Upper lobe of left lung (tissue), 6 donors: ENCODE measurements around the gene PHPT1. TPM values are rescaled to one million over a fixed set of nuclear protein-coding genes. Genes with fewer than 3 reads are reported as not detected.
A peak's percentile ranks its signal among the peaks of the same experiment; 100 is the strongest.
"Not testable (repeated sequence)": the region's sequence is repeated elsewhere in the genome, so short reads cannot be mapped to it uniquely, and the experiment has no call there.

ENCODE experiments used
- ATAC-seq, 2 donors: fragments of 200-7000 bp; cut with Tn5 transposase; one replicate each; pipeline ENCODE4 v1.9.1; 2022; ENCODE audit warnings: mild to moderate bottlenecking in 2 of 2, moderate library complexity in 2 of 2; ENCODE audit not compliant: low FRiP score in 2 of 2
- DNase-seq, 2 donors: peaks; one replicate each; pipeline ENCODE4 v3.0.0-alpha.2; 2019 to 2020
- H3K27ac ChIP-seq, 4 donors: fragments of 200-600 bp; sonication (generic); one replicate each; pipeline ENCODE4 v1.5.1; 2016 to 2019
- H3K27me3 ChIP-seq, 4 donors: fragments of 200-600 bp; sonication (generic); one replicate each; pipeline ENCODE4 v1.5.1; 2017 to 2019
- H3K36me3 ChIP-seq, 4 donors: fragments of 200-600 bp; sonication (generic); one replicate each; pipeline ENCODE4 v1.5.1; 2016 to 2019
- H3K4me1 ChIP-seq, 4 donors: fragments of 200-600 bp; sonication (generic); one replicate each; pipeline ENCODE4 v1.5.1; 2018 to 2019
- H3K4me3 ChIP-seq, 4 donors: fragments of 200-600 bp; sonication (generic); one replicate each; pipeline ENCODE4 v1.5.1; 2017 to 2019; ENCODE audit warnings: mild to moderate bottlenecking in 2 of 4, moderate library complexity in 1 of 4
- H3K9me3 ChIP-seq, 4 donors: fragments of 200-600 bp; sonication (generic); one replicate each; pipeline ENCODE4 v1.5.1; 2018 to 2019
- CTCF ChIP-seq, 6 experiments: fragments of 450-650 bp in 4 of 6; fragments of 200-600 bp in 2 of 6; sonication (generic) in 2 of 6; IDR thresholded peaks; one replicate each; pipeline ENCODE4 v1.5.1; 2016 to 2019; ENCODE audit warnings: antibody characterized with exemption in 6 of 6
- EP300 ChIP-seq, 4 donors: sonication (generic); formaldehyde crosslinking; IDR thresholded peaks; one replicate each; pipeline ENCODE4 v1.5.1; 2017; ENCODE audit warnings: antibody characterized with exemption in 4 of 4, control low read depth in 2 of 4
- POLR2A ChIP-seq, 4 donors: fragments of 450-650 bp; IDR thresholded peaks; one replicate each; pipeline ENCODE4 v1.5.1; 2016 to 2017; ENCODE audit warnings: antibody characterized with exemption in 4 of 4, mild to moderate bottlenecking in 2 of 4
- POLR2AphosphoS5 ChIP-seq, 2 donors: sonication (generic); formaldehyde crosslinking; IDR thresholded peaks; one replicate each; pipeline ENCODE4 v1.5.1; 2017; ENCODE audit warnings: antibody characterized with exemption in 2 of 2
- WGBS, 2 donors: methylation state at CpG; one replicate each; pipeline ENCODE4 v1.1.5; 2017 to 2018; 5-methylcytosine and 5-hydroxymethylcytosine counted together
- total RNA-seq, 6 donors: library from RNA; depleted of rRNA in 4 of 6; stranded (reverse); fragments of >200 nt in 4 of 6; gene quantifications; one replicate each; pipeline versions ENCODE4 v1.1.0 to v1.2.1, GENCODE V29; 2016 to 2021
- donor health status: DM: no; HTN: no; CAD: no; lungs with moderate emphysema.
- donor health status: DM: no; HTN: yes; CAD: no; lungs with severe emphysema.

The PHPT1 gene
- total RNA-seq, 6 donors from 2014 or later, result 51.3 to 135 (median 64.1) TPM

- Histone ChIP-seq H3K27ac (peak overlapping the region; percentile 27 to 61 (median 37)), H3K36me3 (no peaks in the 10 kb centered on the region), H3K4me3 (peak overlapping the region in 3 of 4 donors; percentile 16 to 37 (median 31)), H3K4me1 (peaks cover 21 to 27% (median 24%) of the 10 kb centered on the region in 4 donors), H3K9me3 (no peaks in the 10 kb centered on the region), H3K27me3 (no peaks in the 10 kb centered on the region)
- no peak for ATAC-seq
- no peak for DNase-seq
- WGBS, 2 donors, result 7 to 14% methylated on average over 6 to 7 of the region's 9 CpGs
- no peak for TF ChIP-seq CTCF (IDR thresholded peaks at IDR 0.05)
- no peak for TF ChIP-seq POLR2A (IDR thresholded peaks at IDR 0.05)
These were observed 32.5 kb downstream of the PHPT1 start for GRCh38 chr9:136881691-136882108.

GRCh38 chr9:136882109-136882946 is 33.1 kb downstream of the PHPT1 start:
- Histone ChIP-seq H3K36me3 (no peaks in the 10 kb centered on the region), H3K27ac (peak overlapping the region; percentile 30 to 61 (median 48)), H3K4me3 (peak overlapping the region in 3 of 4 donors; percentile 16 to 37 (median 31)), H3K27me3 (no peaks in the 10 kb centered on the region), H3K4me1 (peaks cover 23 to 34% (median 28%) of the 10 kb centered on the region in 4 donors), H3K9me3 (no peaks in the 10 kb centered on the region)
- DNase-seq (peak; percentile 70 to 71), ATAC-seq (peak; percentile 25 to 38)
- 37 to 46% methylated on average over 7 to 17 of the region's 19 CpGs for WGBS, 2 donors
- TF ChIP-seq EP300 (IDR thresholded peaks at IDR 0.05) (no peak), POLR2A (IDR thresholded peaks at IDR 0.05) (no peak), CTCF (IDR thresholded peaks at IDR 0.05) (peak in 1 of 6 experiments; percentile 9), POLR2AphosphoS5 (IDR thresholded peaks at IDR 0.05) (peak; percentile 42 to 43)

- H3K9me3 ChIP-seq, H3K36me3 ChIP-seq, DNase-seq, H3K27me3 ChIP-seq, H3K4me3 ChIP-seq, ATAC-seq: not testable (repeated sequence)
- H3K27ac ChIP-seq, result peak overlapping the region; percentile 30 to 61 (median 48)
- H3K4me1 ChIP-seq, result peaks cover 29 to 40% (median 33%) of the 10 kb centered on the region in 4 donors
- peak in 1 of 2 donors; percentile 0 for TF ChIP-seq POLR2AphosphoS5 (IDR thresholded peaks at IDR 0.05)
- 70 to 91% methylated on average over 9 of the region's 9 CpGs for WGBS, 2 donors
These were observed 33.7 kb downstream of the PHPT1 start for GRCh38 chr9:136882947-136883283.

GRCh38 chr9:136883670-136884069 is 34.5 kb downstream of the PHPT1 start:
- H3K4me3 ChIP-seq, H3K27ac ChIP-seq, H3K36me3 ChIP-seq, H3K9me3 ChIP-seq, DNase-seq, ATAC-seq, H3K27me3 ChIP-seq: not testable (repeated sequence)
- WGBS, 2 donors, result 58 to 79% methylated on average over 10 of the region's 10 CpGs
- peaks cover 30 to 47% (median 34%) of the 10 kb centered on the region in 4 donors for H3K4me1 ChIP-seq

GRCh38 chr9:136885950-136886578 is 36.9 kb downstream of the PHPT1 start, which contains the start of gene TRAF2:
TSS of gene TRAF2 (plus strand) at chr9:136886516. CDS start at chr9:136898741, 12,225 bp downstream.
- peaks cover 30 to 47% (median 34%) of the 10 kb centered on the region in 4 donors for H3K4me1 ChIP-seq
- peak; percentile 97 to 99 for ATAC-seq
- H3K27me3 ChIP-seq, result no peaks in the 10 kb centered on the region
- WGBS, 2 donors, result 0 to 1% methylated on average over 22 to 62 of the region's 88 CpGs
- H3K4me3 ChIP-seq, result peak within 1 kb of the TSS; percentile 78 to 100 (median 93)
- no peaks in the 10 kb centered on the region for H3K9me3 ChIP-seq
- peak within 1 kb of the TSS; percentile 84 to 98 (median 89) for H3K27ac ChIP-seq
- TF ChIP-seq CTCF (IDR thresholded peaks at IDR 0.05) (peak in 3 of 6 experiments; percentile 7 to 24 (median 23)), POLR2AphosphoS5 (IDR thresholded peaks at IDR 0.05) (peak; percentile 21 to 80), POLR2A (IDR thresholded peaks at IDR 0.05) (peak in 2 of 4 donors; percentile 35 to 63), EP300 (IDR thresholded peaks at IDR 0.05) (no peak)
- H3K36me3 ChIP-seq, result peaks cover 0 to 9% (median 4%) of the 10 kb centered on the region in 4 donors
- DNase-seq, result peak; percentile 96 to 100
